ENCODE measurements around the gene HVCN1. TPM values are rescaled to one million over a fixed set of nuclear protein-coding genes. Genes with fewer than 3 reads are reported as not detected.

The HVCN1 gene
- total RNA-seq, 1 experiment from 2014 or later: 0.23 TPM

DNA sequence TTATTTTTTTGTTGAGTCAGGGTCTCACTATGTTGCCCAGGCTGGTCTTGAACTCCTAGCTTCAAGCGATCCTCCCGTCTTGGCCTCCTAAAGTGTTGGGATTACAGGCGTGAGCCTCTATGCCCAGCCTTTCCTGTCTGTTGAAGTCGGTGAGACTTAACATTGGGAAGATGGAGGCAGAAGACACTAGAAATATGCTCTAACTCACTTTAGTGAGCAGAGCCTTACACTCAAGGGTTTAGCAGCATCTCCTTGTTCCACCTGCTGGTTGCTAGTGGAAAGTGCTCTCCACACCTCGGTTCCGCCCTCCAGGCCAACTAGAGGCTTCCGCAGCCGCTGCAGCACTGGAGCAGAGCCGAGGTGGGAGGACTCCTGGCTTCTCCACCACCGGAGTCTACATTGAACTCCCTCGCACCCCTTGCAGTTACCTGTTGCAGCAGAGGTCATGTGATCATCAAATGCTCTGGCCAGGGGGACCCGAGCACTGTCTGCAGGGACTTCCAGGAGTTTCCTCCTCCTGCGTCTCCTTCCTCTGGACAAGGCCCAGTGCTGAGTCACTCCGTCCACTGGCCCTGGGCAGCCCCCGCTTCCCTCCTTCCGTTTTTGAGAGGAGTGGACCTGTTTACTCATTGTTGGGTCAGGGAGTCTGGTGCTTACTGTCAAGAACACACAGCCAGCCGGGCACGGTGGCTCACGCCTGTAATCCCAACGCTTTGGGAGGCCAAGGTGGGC lies 9.4 kb upstream of the HVCN1 start:
- Histone ChIP-seq H3K4me1 (no peaks in the 10 kb centered on the region), H3K4me3 (ENCODE audit: low read depth, low read length) (no peak overlapping the region), H3K9me3 (no peaks in the 10 kb centered on the region), H3K36me3 (ENCODE audit: control insufficient read depth, insufficient read depth, low read length) (no peaks in the 10 kb centered on the region), H3K27me3 (replicated peaks; ENCODE audit: control insufficient read depth, insufficient read depth, low read length) (no peaks in the 10 kb centered on the region)
- H3K27me3 Mint-ChIP-seq (ENCODE audit: insufficient read depth, unreplicated experiment): no peaks in the 10 kb centered on the region
- intact Hi-C loops (cut with micrococcal nuclease; ENCODE audit: unreplicated experiment): loop anchor here (1.0 to 5.0 kb wide), 2 partner anchors 79 to 186 kb away; no protein-coding TSS in a partner anchor
- H3K27ac Mint-ChIP-seq (ENCODE audit: unreplicated experiment): no peak overlapping the region
- H3K4me3 Mint-ChIP-seq (ENCODE audit: unreplicated experiment): no peak overlapping the region
- no peaks in the 10 kb centered on the region for H3K9me3 Mint-ChIP-seq (ENCODE audit: unreplicated experiment)
- TF ChIP-seq, protein P1, sequence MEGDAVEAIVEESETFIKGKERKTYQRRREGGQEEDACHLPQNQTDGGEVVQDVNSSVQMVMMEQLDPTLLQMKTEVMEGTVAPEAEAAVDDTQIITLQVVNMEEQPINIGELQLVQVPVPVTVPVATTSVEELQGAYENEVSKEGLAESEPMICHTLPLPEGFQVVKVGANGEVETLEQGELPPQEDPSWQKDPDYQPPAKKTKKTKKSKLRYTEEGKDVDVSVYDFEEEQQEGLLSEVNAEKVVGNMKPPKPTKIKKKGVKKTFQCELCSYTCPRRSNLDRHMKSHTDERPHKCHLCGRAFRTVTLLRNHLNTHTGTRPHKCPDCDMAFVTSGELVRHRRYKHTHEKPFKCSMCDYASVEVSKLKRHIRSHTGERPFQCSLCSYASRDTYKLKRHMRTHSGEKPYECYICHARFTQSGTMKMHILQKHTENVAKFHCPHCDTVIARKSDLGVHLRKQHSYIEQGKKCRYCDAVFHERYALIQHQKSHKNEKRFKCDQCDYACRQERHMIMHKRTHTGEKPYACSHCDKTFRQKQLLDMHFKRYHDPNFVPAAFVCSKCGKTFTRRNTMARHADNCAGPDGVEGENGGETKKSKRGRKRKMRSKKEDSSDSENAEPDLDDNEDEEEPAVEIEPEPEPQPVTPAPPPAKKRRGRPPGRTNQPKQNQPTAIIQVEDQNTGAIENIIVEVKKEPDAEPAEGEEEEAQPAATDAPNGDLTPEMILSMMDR (IDR thresholded peaks at IDR 0.05; ENCODE audit: insufficient read depth in 1 of 2, low read depth in 1 of 2, low read length in 1 of 2, severe bottlenecking in 1 of 2, unreplicated experiment in 1 of 2): peak; percentile 79 to 83
- ChIA-PET POLR2A (no interaction called here), CTCF (interaction anchor here (0.7 kb wide), 1 partner anchor 87 kb away, joined by 5 read pairs; no protein-coding TSS in a partner anchor)
- no peaks in the 10 kb centered on the region for H3K4me1 Mint-ChIP-seq (ENCODE audit: low read depth, unreplicated experiment)
- no peaks in the 10 kb centered on the region for H3K36me3 Mint-ChIP-seq (ENCODE audit: insufficient read depth, unreplicated experiment)
- DNase-seq: peak; percentile 81 to 82
- BruUV-seq (replicated peaks): no TSS peak

DNA sequence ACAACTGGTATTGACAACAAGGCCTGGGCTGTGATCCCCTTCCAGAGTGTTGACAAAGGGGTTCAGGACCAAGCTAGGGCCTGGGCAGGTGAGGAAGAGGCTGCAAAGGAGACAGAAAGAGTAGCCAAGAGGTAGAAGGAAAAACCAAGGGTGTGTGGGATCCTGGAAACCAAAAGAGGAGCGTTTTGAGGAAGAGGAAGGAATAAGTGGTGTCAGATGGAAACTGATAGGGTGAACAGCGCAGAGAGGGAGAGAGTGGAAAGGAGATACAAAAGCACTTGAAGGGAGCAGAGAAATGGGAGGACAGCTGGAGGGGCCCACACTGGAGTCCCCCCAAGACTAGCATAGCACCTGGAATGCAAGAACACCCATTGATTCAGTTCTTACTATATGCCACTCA lies 8.3 kb upstream of the HVCN1 start:
- POLR2A ChIA-PET: no interaction called here
- no peaks in the 10 kb centered on the region for H3K27me3 ChIP-seq (replicated peaks; ENCODE audit: control insufficient read depth, insufficient read depth, low read length)
- CTCF ChIA-PET: no interaction called here
- Mint-ChIP-seq H3K27ac (ENCODE audit: unreplicated experiment) (no peak overlapping the region), H3K9me3 (ENCODE audit: unreplicated experiment) (no peaks in the 10 kb centered on the region), H3K4me3 (ENCODE audit: unreplicated experiment) (no peak overlapping the region), H3K27me3 (ENCODE audit: insufficient read depth, unreplicated experiment) (no peaks in the 10 kb centered on the region), H3K4me1 (ENCODE audit: low read depth, unreplicated experiment) (no peaks in the 10 kb centered on the region), H3K36me3 (ENCODE audit: insufficient read depth, unreplicated experiment) (no peaks in the 10 kb centered on the region)
- BruUV-seq (replicated peaks): no TSS peak
- intact Hi-C loops (cut with micrococcal nuclease; ENCODE audit: unreplicated experiment): loop anchor here (5.0 kb wide), 1 partner anchor 185 kb away; no protein-coding TSS in a partner anchor
- H3K9me3 ChIP-seq: no peaks in the 10 kb centered on the region
- H3K36me3 ChIP-seq (ENCODE audit: control insufficient read depth, insufficient read depth, low read length): no peaks in the 10 kb centered on the region
- no peak overlapping the region for H3K4me3 ChIP-seq (ENCODE audit: low read depth, low read length)
- DNase-seq: no peak
- TF ChIP-seq, protein P1 (IDR thresholded peaks at IDR 0.05; ENCODE audit: insufficient read depth in 1 of 2, low read depth in 1 of 2, low read length in 1 of 2, severe bottlenecking in 1 of 2, unreplicated experiment in 1 of 2): no peak
- H3K4me1 ChIP-seq: no peaks in the 10 kb centered on the region

DNA sequence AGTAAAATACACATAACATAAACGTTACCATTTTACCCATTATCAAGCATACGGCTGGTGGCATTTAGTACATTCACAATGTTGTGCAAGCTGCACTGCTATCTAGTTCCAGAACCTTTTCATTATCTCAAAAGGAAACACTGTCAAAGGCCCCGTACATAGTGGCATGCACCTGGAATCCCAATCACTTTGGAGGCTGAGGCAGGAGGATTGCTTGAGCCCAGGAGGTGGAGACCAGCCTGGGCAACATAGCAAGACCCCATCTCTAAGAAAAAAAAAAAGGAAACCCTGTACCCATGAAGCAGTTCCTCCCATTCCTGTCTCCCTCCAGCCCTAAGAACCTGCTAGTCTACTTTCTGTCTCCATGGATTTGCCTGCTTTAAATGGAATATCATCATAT lies 7.4 kb upstream of the HVCN1 start:
- no peaks in the 10 kb centered on the region for H3K36me3 ChIP-seq (ENCODE audit: control insufficient read depth, insufficient read depth, low read length)
- TF ChIP-seq, protein P1 (IDR thresholded peaks at IDR 0.05; ENCODE audit: insufficient read depth in 1 of 2, low read depth in 1 of 2, low read length in 1 of 2, severe bottlenecking in 1 of 2, unreplicated experiment in 1 of 2): no peak
- no TSS peak for BruUV-seq (replicated peaks)
- intact Hi-C loops (cut with micrococcal nuclease; ENCODE audit: unreplicated experiment): loop anchor here (5.0 kb wide), 1 partner anchor 184 kb away; no protein-coding TSS in a partner anchor
- no peak overlapping the region for H3K4me3 ChIP-seq (ENCODE audit: low read depth, low read length)
- no peak overlapping the region for H3K27ac Mint-ChIP-seq (ENCODE audit: unreplicated experiment)
- H3K27me3 ChIP-seq (replicated peaks; ENCODE audit: control insufficient read depth, insufficient read depth, low read length): no peaks in the 10 kb centered on the region
- no peaks in the 10 kb centered on the region for H3K4me1 ChIP-seq
- POLR2A ChIA-PET: no interaction called here
- no peak for DNase-seq
- no peaks in the 10 kb centered on the region for H3K9me3 ChIP-seq
- no peaks in the 10 kb centered on the region for H3K36me3 Mint-ChIP-seq (ENCODE audit: insufficient read depth, unreplicated experiment)
- H3K27me3 Mint-ChIP-seq (ENCODE audit: insufficient read depth, unreplicated experiment): no peaks in the 10 kb centered on the region
- no peaks in the 10 kb centered on the region for H3K9me3 Mint-ChIP-seq (ENCODE audit: unreplicated experiment)
- H3K4me1 Mint-ChIP-seq (ENCODE audit: low read depth, unreplicated experiment): no peaks in the 10 kb centered on the region
- CTCF ChIA-PET: no interaction called here
- no peak overlapping the region for H3K4me3 Mint-ChIP-seq (ENCODE audit: unreplicated experiment)

Measured in Caco-2 (cell line).